ENCODE results near the gene CAMK4. TPM values are rescaled to one million over a fixed set of nuclear protein-coding genes. Genes with fewer than 3 reads are reported as not detected.

Gene CAMK4
- total RNA-seq, 2 donors from 2014 or later = 6.7 to 14.0 TPM

- no peak for DNase-seq (ENCODE audit: low spot score)
- Histone ChIP-seq H3K36me3 (no peaks in the 10 kb centered on the region), H3K4me3 (no peak overlapping the region), H3K27ac (no peak overlapping the region), H3K4me1 (replicated peaks) (no peaks in the 10 kb centered on the region), H3K9me3 (no peaks in the 10 kb centered on the region), H3K27me3 (replicated peaks; ENCODE audit: insufficient read depth) (no peaks in the 10 kb centered on the region)
- intact Hi-C loops (cut with DNase I) = no loop called here
- TF ChIP-seq POLR2A (IDR thresholded peaks at IDR 0.05) = no peak
- TF ChIP-seq CTCF (IDR thresholded peaks at IDR 0.05) = no peak
- no peak for TF ChIP-seq POLR2AphosphoS5 (IDR thresholded peaks at IDR 0.05)
- WGBS = 74% methylated on average over 2 of the region's 2 CpGs
Measured at GRCh38 chr5:111360173-111360572, 136.0 kb downstream of the CAMK4 start.

DNA sequence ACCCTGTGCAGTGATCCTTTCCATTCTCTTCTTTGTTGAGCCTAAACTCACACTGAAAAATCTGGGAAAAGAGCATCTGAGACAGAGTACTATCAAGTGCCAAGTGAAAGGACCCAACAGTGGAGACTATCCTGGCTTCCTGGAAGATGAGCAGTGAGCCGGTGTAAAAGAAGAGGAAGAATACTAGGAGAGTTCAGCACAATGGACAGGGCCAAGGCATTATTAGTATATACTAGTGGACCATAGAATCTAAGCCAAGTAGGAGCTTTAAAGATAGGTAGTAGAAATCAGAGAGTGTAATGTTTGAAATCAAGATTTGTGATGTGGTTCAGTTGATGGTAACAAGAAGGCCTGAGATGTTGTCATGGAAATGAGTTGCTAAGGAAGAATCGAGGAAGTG is 140.8 kb downstream of the CAMK4 start:
- 90% methylated on average over 2 of the region's 2 CpGs for WGBS
- no peak overlapping the region for H3K4me3 ChIP-seq
- no peak for DNase-seq (ENCODE audit: low spot score)
- H3K27me3 ChIP-seq (replicated peaks; ENCODE audit: insufficient read depth) = no peaks in the 10 kb centered on the region
- no peak overlapping the region for H3K27ac ChIP-seq
- H3K9me3 ChIP-seq = no peaks in the 10 kb centered on the region
- H3K4me1 ChIP-seq (replicated peaks) = no peaks in the 10 kb centered on the region
- TF ChIP-seq POLR2A (IDR thresholded peaks at IDR 0.05) (no peak), CTCF (IDR thresholded peaks at IDR 0.05) (no peak), POLR2AphosphoS5 (IDR thresholded peaks at IDR 0.05) (no peak)
- no peaks in the 10 kb centered on the region for H3K36me3 ChIP-seq
- intact Hi-C loops (cut with DNase I) = no loop called here

GRCh38 chr5:111366388-111366787 is 142.2 kb downstream of the CAMK4 start:
- Histone ChIP-seq H3K4me3 (no peak overlapping the region), H3K9me3 (no peaks in the 10 kb centered on the region), H3K4me1 (replicated peaks) (no peaks in the 10 kb centered on the region), H3K27me3 (replicated peaks; ENCODE audit: insufficient read depth) (no peaks in the 10 kb centered on the region), H3K36me3 (no peaks in the 10 kb centered on the region), H3K27ac (no peak overlapping the region)
- intact Hi-C loops (cut with DNase I) = no loop called here
- no peak for DNase-seq (ENCODE audit: low spot score)
- TF ChIP-seq CTCF (IDR thresholded peaks at IDR 0.05) (no peak), POLR2A (IDR thresholded peaks at IDR 0.05) (no peak), POLR2AphosphoS5 (IDR thresholded peaks at IDR 0.05) (no peak)

DNA sequence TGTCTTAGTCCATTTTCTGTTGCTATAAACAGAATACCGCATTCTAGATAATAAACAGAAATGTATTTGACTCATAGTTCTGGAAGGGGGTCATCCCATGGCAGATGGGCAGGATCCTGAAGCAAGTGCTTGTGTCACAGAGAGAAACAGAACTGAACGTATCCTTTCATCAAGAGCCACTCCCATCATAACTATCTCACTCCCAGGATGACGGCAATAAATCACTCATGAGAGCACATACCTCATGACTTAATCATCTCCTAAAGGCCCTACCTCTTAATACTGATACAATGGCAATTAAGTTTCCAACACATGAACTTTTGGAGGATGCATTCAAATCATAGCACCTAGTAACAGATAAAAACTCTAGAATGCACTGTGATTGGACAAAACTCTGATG is 142.9 kb downstream of the CAMK4 start:
- intact Hi-C loops (cut with DNase I) = no loop called here
- H3K4me3 ChIP-seq = no peak overlapping the region

More for the DNA sequence above, 142.9 kb downstream of the CAMK4 start:
- WGBS = 66% methylated on average over 3 of the region's 3 CpGs
- no peaks in the 10 kb centered on the region for H3K4me1 ChIP-seq (replicated peaks)
- H3K9me3 ChIP-seq = no peaks in the 10 kb centered on the region
- TF ChIP-seq POLR2A (IDR thresholded peaks at IDR 0.05) (no peak), CTCF (IDR thresholded peaks at IDR 0.05) (no peak), POLR2AphosphoS5 (IDR thresholded peaks at IDR 0.05) (no peak)
- H3K27ac ChIP-seq = no peak overlapping the region
- no peak for DNase-seq (ENCODE audit: low spot score)
- no peaks in the 10 kb centered on the region for H3K27me3 ChIP-seq (replicated peaks; ENCODE audit: insufficient read depth)
- no peaks in the 10 kb centered on the region for H3K36me3 ChIP-seq

All from prostate gland (tissue), 2 donors.